ENCODE results near the gene HOXA11.
A peak's percentile ranks its signal among the peaks of the same experiment; 100 is the strongest.

Gene HOXA11

DNA sequence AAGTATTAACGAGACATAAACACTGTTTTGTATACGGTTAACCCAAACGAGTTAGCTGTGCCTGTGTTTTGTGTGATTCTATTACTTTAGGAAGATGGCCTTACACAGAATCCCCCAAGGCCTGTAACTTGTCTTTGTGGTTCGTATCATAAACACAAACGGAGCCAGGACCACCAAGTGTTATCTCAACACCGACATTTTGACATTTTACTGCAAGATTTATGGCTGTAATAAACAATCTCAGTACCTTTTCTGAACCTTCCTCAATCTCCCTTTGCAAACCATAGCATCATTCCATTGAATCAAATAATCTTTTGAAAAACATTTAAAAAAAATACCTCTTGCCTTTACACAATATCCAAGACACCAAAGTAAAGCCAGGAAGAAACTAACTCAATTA is 52.1 kb downstream of the HOXA11 start:
- H3K36me3 ChIP-seq (ENCODE audit: insufficient read depth, low read depth, low read length): no peaks in the 10 kb centered on the region
- no peak overlapping the region for H3K27ac ChIP-seq (ENCODE audit: low read length)
- H3K27me3 ChIP-seq (ENCODE audit: insufficient read depth, low read length): peaks cover 100% of the 10 kb centered on the region
- H3K9ac ChIP-seq (ENCODE audit: low read depth, low read length): no peak overlapping the region
- H3K4me1 ChIP-seq (ENCODE audit: insufficient read depth, low read length): no peaks in the 10 kb centered on the region
- no peak overlapping the region for H3K4me3 ChIP-seq (ENCODE audit: low read length)
- peaks cover 8% of the 10 kb centered on the region; the same call in 1 of the 2 replicates for H3K9me3 ChIP-seq (ENCODE audit: insufficient read depth, low read depth, low read length)

DNA sequence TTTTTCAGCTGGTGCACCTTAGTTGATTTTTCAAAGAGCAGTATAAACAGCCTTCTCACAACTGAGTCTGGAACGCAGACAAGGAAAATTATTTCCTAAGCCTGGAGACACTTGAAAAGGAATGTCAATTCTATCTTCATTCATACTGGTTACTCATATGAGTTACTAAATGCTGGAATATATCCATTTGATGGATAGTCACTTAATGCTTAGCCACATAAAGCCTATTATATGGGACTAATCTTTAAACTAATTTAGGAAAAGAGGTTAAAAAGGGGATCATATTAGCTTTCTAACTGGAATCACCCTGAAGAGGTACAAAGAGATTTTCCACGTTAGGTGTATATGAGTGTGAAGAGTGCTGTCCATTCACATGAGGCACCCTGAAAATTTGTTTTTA is 52.8 kb downstream of the HOXA11 start:
- Histone ChIP-seq H3K4me3 (ENCODE audit: low read length) (no peak overlapping the region), H3K27ac (ENCODE audit: low read length) (no peak overlapping the region), H3K9ac (ENCODE audit: low read depth, low read length) (no peak overlapping the region), H3K4me1 (ENCODE audit: insufficient read depth, low read length) (no peaks in the 10 kb centered on the region), H3K27me3 (ENCODE audit: insufficient read depth, low read length) (peaks cover 100% of the 10 kb centered on the region), H3K36me3 (ENCODE audit: insufficient read depth, low read depth, low read length) (no peaks in the 10 kb centered on the region), H3K9me3 (ENCODE audit: insufficient read depth, low read depth, low read length) (peaks cover 8% of the 10 kb centered on the region; the same call in 1 of the 2 replicates)

DNA sequence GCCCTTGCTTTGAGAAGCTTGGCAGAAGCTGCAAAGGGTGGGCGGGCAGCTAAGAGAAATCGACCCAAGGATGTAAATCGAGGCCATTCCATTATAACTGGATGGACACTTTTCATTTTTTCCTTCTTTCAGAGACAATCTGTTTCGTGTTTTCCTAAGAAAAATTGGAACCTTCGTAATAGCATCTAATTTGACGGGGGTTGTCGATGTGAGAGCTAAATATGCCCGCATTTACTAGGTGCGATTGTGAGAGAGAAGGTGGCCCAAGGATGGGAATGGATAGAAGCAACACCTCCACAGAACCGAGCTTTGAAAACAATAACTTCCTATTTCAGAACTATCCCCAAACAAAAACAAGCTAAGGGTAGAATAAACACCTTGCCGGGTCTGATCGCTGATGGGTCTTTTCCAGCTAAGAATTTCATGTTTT is 53.6 kb downstream of the HOXA11 start:
- Histone ChIP-seq H3K4me1 (ENCODE audit: insufficient read depth, low read length) (no peaks in the 10 kb centered on the region), H3K27ac (ENCODE audit: low read length) (no peak overlapping the region)

More for the DNA sequence above, 53.6 kb downstream of the HOXA11 start:
- Histone ChIP-seq H3K9ac (ENCODE audit: low read depth, low read length) (no peak overlapping the region), H3K27me3 (ENCODE audit: insufficient read depth, low read length) (peaks cover 100% of the 10 kb centered on the region), H3K9me3 (ENCODE audit: insufficient read depth, low read depth, low read length) (peaks cover 8% of the 10 kb centered on the region; the same call in 1 of the 2 replicates), H3K36me3 (ENCODE audit: insufficient read depth, low read depth, low read length) (no peaks in the 10 kb centered on the region), H3K4me3 (ENCODE audit: low read length) (peak overlapping the region; percentile 57; the same call in 1 of the 2 replicates)
